Fibroblast of mammary gland (primary cell): Measurements from ENCODE around the gene AGMAT.
A peak's percentile ranks its signal among the peaks of the same experiment; 100 is the strongest.

Experiments
- DNase-seq: peaks from one replicate; pipeline ENCODE4 v3.0.0-alpha.2; 2010; ENCODE audit warnings: low read depth
- H3K4me3 ChIP-seq: 2 replicates; pipeline ENCODE4 v1.5.1; 2011; ENCODE audit warnings: low read depth, mild to moderate bottlenecking, low read length, moderate library complexity; ENCODE audit not compliant: control insufficient read depth
- TF ChIP-seq, protein P1 (sequence below): conservative IDR thresholded peaks from 2 replicates; pipeline ENCODE4 v1.5.1; 2011; ENCODE audit warnings: low read depth, low read length, inconsistent platforms; ENCODE audit not compliant: control insufficient read depth, insufficient read depth

AGMAT gene, protein sequence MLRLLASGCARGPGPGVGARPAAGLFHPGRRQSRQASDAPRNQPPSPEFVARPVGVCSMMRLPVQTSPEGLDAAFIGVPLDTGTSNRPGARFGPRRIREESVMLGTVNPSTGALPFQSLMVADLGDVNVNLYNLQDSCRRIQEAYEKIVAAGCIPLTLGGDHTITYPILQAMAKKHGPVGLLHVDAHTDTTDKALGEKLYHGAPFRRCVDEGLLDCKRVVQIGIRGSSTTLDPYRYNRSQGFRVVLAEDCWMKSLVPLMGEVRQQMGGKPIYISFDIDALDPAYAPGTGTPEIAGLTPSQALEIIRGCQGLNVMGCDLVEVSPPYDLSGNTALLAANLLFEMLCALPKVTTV

DNA sequence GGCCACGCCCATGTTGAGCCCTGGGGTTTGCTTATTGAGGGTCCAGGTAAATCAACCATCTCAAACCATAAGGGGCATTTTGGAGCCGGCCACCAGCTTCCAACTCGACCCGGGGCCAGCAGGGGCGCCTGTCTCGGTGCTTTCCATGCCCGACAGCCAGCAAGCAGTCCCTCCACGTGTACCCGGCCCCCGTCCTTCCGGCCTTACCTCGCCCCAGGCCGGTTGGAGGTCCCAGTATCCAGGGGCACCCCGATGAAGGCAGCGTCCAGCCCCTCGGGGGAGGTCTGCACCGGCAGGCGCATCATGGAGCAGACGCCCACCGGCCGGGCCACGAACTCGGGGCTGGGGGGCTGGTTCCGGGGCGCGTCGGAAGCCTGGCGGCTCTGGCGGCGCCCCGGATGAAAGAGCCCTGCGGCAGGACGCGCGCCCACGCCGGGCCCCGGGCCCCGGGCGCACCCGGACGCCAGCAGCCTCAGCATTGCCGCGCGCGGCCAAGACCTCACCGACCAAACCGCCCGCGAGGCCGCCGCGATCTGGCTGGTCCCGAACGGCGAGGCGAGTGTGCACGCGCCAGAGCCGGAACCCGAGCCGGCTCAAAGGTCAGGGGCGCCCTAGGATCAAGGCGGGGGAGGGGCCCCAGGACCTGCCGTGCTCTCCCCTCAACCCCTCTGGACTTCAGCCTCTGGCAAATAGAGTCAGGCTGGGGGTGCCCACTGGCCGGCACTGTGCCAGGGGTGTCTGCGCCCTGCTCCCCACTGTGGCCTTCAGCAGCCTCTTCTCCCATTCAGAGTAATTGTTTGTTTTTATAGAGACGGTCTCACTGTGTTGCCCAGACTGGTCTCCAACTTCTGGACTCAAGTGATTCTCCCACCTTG lies at the start of gene AGMAT:
Gene AGMAT, minus strand, starts transcription at position 563 of the 875 bp plus-strand sequence. Its CDS starts 84 bp downstream, at position 479.
- TF ChIP-seq, protein P1, sequence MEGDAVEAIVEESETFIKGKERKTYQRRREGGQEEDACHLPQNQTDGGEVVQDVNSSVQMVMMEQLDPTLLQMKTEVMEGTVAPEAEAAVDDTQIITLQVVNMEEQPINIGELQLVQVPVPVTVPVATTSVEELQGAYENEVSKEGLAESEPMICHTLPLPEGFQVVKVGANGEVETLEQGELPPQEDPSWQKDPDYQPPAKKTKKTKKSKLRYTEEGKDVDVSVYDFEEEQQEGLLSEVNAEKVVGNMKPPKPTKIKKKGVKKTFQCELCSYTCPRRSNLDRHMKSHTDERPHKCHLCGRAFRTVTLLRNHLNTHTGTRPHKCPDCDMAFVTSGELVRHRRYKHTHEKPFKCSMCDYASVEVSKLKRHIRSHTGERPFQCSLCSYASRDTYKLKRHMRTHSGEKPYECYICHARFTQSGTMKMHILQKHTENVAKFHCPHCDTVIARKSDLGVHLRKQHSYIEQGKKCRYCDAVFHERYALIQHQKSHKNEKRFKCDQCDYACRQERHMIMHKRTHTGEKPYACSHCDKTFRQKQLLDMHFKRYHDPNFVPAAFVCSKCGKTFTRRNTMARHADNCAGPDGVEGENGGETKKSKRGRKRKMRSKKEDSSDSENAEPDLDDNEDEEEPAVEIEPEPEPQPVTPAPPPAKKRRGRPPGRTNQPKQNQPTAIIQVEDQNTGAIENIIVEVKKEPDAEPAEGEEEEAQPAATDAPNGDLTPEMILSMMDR = peak; percentile 31
- peak within 1 kb of the TSS; percentile 47 for H3K4me3 ChIP-seq
- peak; percentile 24 for DNase-seq

DNA sequence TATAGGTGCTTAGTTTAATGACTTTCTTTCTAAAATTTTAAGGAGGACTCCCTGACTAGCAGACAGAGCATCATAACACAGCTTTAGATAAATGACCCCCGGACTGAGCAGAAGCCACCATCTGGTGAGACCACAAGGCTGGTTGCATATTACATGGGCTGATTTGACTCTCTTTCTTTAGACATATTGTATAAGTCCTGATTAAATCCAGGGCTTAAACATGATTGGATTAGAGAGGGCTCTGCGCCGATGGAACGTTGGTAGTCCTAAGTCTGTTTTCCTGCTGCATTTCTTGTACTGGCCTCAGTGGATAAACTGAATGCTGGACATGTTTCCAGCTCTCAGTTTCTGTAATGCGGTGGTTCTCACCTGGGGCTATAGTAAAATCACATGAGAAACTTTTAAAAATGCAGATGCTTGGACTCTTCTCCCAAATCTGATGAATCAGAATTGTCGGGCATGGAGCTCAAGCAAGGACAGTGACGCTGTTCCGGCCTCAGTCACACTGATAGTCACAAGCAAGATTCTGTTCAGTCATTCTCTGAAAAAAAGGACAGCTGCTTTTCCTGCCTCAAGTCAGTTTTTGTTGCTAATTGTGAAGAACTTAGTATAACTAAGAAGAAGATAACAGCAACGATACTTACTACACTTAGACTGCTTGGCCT lies 49.0 kb upstream of the AGMAT start:
- DNase-seq = no peak
- TF ChIP-seq, protein P1 = no peak
- H3K4me3 ChIP-seq = no peak overlapping the region

DNA sequence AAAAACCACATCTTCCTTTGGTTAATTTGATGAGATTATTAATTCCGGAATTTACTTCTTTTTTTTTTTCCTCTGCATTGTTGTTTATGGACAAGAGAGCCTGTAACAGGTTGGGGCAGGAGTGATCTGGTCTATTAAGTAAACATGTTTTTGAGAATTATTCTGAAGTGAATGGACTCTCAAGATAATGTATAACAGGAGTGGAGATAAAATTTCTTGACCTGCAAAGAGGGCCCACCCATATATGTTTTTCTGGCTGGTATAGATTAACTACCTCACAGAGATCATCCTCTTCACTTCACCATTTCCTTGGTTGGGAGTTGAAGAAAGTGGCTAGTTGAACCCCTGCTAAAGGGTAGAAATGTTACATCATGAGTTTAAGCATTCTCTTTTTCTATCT lies 43.2 kb upstream of the AGMAT start:
- DNase-seq = no peak
- H3K4me3 ChIP-seq = no peak overlapping the region
- TF ChIP-seq, protein P1 = no peak

DNA sequence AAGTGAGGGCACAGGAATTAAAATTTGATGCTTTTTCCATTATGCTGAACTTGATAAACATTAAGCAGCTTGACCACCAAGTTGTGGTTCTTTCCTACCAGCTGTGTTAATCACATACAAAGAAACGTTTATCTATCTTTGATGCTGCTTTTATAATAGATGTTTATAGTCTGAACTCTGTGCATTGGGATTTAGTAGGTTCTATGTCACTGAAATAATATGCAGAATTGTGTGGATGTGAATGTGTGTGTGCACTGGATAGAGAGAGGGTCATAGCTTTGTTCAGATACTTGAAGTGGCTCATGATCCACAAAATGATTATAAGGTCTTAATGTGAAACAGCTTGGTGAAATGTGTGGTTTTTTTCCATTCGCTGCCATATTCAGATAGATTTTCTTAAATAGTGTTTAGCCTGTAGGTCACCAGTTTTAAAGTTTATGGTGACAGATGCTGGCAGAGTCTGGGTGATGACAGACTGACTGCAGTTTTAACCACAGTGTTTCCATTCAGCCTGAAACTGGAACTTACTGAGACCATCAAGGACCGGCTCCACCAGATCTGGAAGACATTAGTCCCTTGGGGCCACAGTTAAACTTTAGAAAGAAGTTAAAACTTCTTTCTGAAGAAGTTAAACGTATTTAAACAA lies 42.6 kb upstream of the AGMAT start:
- TF ChIP-seq, protein P1 = no peak
- peak; percentile 31 for DNase-seq
- no peak overlapping the region for H3K4me3 ChIP-seq

DNA sequence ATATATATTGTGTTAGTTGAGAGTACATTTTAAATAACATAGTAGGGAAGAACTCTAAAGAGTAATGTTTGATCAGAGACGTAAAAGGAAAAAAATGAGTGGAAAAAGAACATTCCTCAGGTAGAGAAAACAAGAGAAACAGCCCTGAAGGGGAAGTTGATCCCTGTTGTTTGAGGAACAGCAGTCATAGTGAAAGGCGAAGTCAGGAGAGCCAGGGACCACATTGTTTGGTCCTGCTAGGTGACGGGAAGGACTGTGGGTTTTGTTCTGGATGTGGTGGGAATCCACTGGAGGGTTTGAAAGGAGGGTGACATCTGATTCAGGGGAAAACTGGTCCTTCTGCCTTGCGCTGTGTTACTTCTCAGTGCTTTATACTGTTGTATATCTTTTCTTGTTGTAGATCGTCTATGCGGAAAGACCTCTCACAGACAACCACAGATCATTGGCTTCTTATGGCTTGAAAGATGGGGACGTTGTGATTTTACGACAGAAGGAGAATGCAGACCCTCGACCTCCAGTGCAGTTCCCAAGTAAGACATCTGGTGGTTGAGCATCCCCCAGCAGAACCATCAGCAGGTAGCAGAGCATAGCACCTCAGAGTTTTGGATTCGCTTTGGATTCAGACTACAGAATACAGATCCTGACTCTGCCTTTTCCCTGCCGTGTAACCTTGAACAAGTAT lies 41.6 kb upstream of the AGMAT start:
- DNase-seq = no peak
- TF ChIP-seq, protein P1 = no peak
- no peak overlapping the region for H3K4me3 ChIP-seq
